DMS153 treated with DMSO at 0.1 percent for 48 hours (cell line): ENCODE results near the gene NEFH.
"Not testable (repeated sequence)": the region's sequence is repeated elsewhere in the genome, so short reads cannot be mapped to it uniquely, and the experiment has no call there.

ENCODE experiments used
- DNase-seq: peaks from one replicate; lab custom pipeline; 2025; ENCODE audit not compliant: unreplicated experiment; lab: John Stamatoyannopoulos, UW

The NEFH gene

GRCh38 chr22:29463629-29464028, 16.4 kb upstream of the NEFH start:
- DNase-seq = no peak

DNA sequence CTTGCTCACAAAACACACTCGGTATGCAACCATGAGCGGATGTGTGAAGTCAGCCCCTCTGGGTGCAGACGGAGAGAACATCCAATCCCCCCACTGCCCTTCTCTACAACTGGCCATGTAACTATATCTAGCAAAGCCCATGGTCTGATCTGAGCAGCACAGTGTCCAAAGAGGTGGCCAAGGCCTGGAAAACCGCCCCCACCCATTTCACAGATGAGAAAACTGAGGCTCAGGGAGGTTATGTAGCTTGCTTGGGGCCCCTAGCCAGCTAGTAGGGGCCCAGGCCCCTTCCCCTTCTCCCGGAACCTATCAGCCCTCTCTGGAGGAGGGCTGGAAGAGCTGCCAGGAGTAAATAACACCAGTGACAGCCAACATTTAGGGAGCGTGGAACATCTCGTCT, 15.4 kb upstream of the NEFH start:
- DNase-seq = no peak

GRCh38 chr22:29469755-29470154, 10.3 kb upstream of the NEFH start:
- no peak for DNase-seq

DNA sequence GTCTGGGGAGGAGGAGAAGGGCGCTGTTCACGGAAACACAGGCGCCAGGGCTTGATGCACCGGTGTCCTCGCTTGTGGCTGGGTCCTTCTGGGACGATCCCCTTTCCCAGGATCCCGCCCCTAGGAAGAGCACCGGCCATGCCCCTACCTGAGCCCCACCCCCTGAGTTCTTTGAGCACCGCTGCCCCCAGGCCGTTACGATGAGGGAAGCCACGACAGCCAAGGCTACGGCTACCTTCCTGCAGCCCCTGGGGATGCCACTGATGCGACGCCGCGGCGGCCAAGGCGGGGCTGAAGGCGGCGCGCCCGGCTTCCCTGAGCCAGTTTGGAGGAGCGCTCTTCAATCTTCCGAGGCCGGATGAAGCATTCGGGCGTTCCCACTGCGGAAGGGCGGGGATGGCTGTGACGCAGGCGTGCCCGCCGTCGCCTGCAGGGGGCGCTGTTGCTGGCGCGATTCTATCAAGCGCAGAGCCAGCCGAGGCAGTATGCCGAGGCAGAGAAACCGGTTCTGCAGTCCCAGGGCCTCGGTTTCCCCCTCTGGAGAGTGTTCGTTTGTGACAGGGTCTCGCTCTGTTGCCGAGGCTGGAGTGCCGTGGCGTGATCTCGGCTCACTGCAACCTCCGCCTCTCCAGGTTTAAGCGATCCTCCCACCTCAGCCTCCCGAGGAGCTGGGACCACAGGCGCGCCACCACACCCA, 9.7 kb upstream of the NEFH start:
- peak; percentile 75 for DNase-seq

DNA sequence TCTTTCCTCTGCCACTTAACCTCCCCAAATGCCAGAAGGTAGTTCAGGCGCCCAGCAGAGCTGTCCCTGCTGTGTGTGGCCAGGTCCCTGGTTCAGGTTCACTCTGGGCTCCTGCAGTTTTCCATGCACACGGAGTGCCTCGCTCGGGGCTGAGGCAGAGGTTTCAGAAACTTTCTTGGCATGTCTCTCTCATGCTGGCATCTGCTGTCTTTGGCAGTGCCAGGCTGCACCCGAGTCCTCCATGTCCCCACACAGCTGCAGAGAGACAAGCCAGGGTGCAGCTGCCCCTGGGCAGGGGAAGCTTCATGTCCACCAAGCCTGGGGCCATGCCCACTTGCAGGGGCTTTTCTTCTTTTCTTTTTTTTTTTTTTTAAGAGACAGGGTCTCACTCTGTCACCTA, 7.0 kb upstream of the NEFH start:
- no peak for DNase-seq

- DNase-seq = no peak
These were observed 4.5 kb upstream of the NEFH start for GRCh38 chr22:29475550-29475949.

DNA sequence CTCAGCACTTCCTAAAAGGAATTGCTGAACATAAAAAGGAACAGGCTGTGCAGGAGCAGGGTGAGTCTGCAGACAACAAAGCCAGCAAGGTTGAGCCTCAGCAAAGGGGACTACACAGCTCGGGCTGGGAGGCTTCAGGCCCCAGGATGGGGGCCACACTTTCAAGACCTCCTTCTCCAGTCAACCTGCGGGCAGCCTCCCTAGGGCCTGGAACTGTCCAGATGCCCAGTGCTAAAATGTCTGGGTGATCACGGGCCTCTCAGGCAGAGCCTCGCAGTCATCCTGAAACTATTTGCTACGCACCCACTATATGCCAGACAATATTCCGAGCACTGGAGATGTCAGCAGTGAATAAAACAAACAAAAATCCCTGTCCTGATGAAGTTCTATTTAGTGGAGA, 3.9 kb upstream of the NEFH start:
- no peak for DNase-seq

DNA sequence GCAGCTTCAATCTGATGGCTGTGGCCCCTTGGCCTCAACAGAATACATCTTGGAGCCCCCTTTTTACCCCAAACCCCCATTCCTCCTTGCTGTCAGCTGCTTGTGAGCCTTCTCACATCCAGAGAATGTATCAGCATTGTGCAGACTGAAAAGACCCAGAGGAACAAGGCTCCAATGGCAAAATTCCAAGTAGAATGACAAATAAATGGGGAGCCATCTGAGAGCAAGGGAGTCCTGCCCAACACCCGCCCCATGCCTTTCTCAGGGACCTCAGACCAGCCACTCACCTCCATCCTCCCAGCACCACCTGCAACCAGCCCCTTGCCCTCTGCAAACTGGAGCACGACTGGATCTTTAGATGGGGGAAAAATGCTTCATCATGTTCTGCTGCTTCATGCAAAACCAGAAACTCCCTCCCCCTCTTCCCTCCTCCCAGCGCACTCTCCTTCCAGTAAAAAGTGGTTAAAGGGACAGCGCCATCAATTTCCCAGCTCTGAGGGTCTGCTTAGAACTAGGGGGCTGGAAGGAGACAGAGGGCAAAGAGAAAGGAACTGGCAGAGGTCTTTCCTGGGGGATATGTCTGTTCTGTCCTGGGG, 2.2 kb upstream of the NEFH start:
- peak; percentile 55 for DNase-seq

- DNase-seq = peak; percentile 21
These were observed 1.4 kb upstream of the NEFH start for GRCh38 chr22:29478326-29479276.

DNA sequence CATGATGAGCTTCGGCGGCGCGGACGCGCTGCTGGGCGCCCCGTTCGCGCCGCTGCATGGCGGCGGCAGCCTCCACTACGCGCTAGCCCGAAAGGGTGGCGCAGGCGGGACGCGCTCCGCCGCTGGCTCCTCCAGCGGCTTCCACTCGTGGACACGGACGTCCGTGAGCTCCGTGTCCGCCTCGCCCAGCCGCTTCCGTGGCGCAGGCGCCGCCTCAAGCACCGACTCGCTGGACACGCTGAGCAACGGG, 169 bp downstream of the NEFH start:
- no peak for DNase-seq

- no peak for DNase-seq
These were observed 670 bp downstream of the NEFH start for GRCh38 chr22:29480512-29481264.

DNA sequence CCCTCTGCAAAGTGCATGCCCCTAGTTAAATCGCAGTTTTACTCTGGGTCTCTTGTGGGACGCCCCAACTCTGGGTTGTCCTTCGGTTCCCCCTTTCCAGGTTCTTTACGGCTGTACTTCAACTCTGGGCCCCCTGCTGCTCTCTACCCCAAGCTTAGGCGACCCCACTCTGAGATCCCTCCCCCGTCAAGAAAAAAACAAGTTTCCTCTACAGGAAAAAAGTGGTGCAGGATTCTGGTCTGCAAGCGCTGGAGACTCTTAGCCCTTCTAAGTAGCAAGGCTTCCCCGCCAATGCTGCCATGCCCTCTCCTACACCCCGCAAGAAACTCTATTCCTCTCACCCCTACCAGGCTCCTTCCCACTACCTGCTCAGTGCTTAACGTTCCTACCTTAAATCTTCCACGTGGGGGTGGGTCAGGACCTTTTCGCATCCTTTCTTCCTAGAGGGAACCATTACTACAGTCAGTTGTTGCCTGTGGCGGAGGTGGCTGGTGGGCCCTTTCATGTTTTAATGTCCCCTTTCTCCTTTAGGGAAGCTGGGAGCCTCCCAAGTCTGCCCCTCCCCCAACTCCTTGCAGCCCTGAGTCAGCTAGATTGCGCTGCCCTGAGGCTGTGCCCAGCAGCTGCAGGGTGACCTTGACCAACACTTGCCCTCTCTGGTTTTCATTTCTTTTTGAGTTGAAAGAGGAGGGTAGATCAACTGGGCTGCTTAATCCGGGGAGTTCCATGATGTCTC, 1.4 kb downstream of the NEFH start:
- no peak for DNase-seq

GRCh38 chr22:29482253-29482652, 2.2 kb downstream of the NEFH start:
- no peak for DNase-seq

DNA sequence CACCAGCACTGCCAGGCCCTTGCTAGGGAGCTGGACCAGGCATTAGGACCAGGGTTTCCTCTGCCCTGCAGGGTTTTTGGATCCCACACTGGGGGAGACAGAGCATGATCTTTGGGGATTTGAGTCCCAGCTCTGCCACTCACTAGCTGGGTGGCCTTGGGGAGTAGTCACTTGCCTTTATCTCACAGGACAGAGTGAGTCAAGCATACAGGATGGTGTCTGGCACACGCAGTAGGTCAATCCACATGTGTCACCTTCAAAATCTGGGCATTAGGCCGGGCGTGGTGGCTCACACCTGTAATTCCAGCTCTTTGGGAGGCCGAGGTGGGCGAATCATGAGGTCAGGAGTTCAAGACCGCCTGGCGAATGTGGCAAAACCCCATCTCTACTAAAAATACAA, 2.7 kb downstream of the NEFH start:
- DNase-seq = no peak

- DNase-seq = no peak
These were observed 3.2 kb downstream of the NEFH start for GRCh38 chr22:29483254-29483653.

GRCh38 chr22:29484642-29485041, 4.6 kb downstream of the NEFH start:
- DNase-seq = no peak

GRCh38 chr22:29485448-29485847, 5.4 kb downstream of the NEFH start:
- no peak for DNase-seq

DNA sequence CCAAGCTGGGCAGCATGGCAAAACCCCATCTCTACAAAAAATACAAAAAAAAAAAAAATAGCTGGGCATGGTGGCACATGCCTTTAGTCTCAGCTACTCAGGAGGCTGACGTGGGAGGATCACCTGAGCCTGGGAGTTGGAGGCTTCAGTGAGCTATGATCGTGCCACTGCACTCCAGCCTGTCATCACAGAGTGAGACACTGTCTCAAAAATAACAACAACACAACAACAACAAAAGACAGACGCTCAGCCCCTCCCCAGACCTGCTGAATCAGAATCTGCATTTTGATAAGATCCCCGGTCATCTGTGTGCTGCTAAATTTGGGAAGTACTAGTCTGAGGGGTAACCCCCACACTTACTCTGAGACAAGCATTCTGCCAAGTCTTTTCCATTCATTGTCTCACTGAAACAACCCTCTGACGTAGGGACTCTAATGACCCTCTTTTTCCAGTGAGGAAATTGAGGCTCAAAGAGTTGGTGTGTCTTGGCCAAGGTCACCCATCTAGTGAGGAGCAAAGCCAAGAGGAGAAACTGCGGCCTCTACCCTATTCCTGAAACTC, 7.5 kb downstream of the NEFH start:
- no peak for DNase-seq

DNA sequence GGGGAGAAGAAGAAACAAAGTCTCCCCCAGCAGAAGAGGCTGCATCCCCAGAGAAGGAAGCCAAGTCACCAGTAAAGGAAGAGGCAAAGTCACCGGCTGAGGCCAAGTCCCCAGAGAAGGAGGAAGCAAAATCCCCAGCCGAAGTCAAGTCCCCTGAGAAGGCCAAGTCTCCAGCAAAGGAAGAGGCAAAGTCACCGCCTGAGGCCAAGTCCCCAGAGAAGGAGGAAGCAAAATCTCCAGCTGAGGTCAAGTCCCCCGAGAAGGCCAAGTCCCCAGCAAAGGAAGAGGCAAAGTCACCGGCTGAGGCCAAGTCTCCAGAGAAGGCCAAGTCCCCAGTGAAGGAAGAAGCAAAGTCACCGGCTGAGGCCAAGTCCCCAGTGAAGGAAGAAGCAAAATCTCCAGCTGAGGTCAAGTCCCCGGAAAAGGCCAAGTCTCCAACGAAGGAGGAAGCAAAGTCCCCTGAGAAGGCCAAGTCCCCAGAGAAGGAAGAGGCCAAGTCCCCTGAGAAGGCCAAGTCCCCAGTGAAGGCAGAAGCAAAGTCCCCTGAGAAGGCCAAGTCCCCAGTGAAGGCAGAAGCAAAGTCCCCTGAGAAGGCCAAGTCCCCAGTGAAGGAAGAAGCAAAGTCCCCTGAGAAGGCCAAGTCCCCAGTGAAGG, 9.2 kb downstream of the NEFH start:
- DNase-seq = not testable (repeated sequence)

DNA sequence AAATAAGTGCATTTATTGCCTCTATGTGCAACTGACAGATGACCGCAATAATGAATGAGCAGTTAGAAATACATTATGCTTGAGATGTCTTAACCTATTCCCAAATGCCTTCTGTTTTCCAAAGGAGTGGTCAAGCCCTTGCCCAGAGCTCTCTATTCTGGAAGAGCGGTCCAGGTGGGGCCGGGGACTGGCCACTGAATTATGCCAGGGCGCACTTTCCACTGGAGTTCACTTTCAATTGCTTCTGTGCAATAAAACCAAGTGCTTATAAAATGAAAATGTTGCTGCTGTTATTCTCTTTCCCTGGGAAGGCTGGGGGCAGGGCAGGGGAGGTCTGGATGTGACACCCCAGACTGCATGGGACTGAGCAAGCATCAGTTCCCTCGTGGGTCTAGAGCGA, 11.0 kb downstream of the NEFH start:
- no peak for DNase-seq
